NCI-H2171 (cell line): Measurements from ENCODE around the gene ZBTB21.
A peak's percentile ranks its signal among the peaks of the same experiment; 100 is the strongest.

ENCODE experiments used
- DNase-seq: peaks from one replicate; lab custom pipeline; 2025; lab: John Stamatoyannopoulos, UW

ZBTB21 gene

DNA sequence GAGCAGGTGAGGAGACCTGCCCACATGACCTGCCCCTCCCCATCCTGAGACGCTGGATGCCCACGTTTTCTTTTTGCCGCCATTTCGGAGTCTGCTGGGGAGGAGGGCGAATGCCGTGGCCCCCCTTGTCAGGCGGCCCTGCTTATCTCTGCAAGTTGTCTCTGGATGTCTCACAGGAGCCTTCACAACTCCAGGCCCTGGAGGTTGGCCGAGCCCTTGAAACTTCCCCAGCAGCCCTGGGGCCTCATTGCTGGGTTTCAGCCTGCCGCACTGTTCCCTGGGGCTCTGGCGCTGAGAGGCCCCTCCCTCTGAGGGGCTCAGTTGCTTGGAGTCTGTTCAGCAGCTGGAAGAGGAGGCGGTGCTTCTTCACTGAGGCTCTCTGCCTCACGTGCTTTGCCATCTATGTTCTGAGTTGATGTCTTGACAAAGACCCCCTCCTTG, 29.8 kb upstream of the ZBTB21 start:
- DNase-seq, result peak; percentile 17

DNA sequence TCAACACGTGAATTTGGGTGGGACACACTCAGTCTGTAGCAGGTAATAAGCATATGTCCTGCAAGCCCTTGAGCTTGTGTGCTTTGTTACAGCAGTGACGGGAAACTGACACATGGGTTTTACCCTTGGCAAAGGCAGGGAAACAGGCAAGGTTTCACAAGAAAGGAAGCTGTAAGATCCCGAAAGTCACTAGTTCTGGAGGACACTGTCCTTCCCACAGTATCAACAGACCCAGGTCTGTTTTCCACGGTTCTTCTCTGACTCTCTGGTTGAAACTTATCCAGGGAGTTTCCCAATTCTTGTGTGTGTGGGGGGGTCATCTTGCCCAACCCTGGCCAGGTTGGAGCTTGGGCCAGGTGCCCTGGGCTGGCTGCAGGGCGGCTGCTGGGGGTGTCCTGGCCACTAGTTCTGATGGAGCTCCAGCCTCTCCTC, 29.3 kb upstream of the ZBTB21 start:
- peak; percentile 62 for DNase-seq

DNA sequence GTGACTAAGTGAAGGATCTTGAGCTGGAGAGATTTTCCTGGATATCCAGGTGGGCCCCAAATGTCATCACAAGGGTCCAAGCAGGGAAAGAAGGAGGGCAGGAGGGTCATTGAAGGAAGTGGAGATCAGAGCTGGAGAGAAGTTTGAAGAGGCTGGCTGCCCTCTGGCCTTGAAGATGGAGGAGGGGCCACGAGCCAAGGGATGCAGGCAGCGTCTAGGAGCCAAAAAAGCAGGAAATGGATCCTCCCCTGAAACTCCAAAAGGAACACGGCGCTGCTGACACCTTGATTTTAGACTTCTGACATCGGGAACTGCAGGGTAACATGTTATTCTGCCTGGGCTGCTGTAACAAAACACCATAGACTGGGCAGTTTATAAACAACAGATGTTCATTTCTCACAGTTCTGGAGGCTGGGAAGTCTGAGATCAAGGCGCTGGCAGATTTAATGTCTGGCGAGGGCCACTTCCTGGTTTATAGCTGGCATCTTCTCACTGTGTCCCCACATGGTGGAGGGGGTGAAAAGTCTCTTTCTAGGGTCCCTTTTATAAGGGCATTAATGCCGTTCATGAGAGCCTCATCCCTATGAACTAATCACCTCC, 28.8 kb upstream of the ZBTB21 start:
- DNase-seq, result peak; percentile 69

DNA sequence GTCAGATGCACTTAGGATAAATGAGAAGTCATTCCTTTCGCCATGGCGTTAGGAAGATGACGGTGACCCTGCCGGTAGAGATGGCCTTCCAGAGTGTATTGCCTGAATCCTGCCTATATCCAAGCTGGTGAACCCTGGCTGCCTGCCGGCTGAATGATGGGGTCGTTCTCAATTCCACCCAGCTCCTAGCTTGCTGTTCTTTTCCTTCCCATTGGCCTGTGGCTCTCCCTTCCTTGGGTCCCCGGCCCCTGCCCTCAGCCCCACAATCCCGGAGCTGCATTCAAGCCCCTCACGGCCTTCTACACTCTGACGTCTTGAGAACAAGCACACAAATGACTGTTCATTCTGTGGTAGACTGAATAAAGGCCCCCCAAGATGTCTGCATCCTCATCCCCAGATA, 28.2 kb upstream of the ZBTB21 start:
- DNase-seq, result no peak

DNA sequence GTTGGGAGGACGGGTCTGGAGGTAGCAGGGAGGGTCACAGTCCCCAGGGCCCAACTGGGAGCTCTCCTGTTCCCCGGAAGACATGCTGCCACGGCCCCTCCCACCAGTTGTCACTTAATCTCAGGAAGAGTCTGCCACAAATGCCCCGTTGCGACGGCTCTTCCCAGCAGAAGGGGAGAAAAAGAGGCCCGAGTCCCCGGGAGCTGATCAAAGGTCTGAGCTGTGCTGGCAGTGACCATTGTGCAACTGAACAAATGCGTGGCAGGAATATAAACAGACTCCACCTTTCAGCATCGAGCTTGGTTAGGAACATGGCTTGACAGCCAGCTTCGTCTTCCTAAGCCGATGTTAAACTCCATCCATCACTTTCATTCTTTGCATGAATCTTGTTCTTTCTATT, 27.8 kb upstream of the ZBTB21 start:
- no peak for DNase-seq

DNA sequence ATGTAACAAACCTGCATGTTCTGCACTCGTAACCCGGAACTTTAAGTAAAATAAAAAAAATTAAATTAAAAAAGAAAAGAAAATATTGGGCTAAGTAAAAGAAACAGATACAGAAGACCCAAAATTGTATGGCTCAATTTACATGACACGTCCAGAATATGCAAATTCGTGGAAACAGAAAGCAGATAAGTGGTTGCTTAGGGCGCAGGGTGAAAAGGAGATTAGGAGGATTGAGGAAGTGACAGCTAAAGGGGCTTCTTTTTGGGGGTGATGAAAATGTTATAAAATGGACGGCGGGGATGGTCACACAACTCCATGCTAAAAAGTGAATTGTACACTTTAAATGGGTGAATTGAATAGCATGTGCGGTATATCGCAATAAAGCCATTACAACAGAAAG, 27.4 kb upstream of the ZBTB21 start:
- DNase-seq, result no peak

DNA sequence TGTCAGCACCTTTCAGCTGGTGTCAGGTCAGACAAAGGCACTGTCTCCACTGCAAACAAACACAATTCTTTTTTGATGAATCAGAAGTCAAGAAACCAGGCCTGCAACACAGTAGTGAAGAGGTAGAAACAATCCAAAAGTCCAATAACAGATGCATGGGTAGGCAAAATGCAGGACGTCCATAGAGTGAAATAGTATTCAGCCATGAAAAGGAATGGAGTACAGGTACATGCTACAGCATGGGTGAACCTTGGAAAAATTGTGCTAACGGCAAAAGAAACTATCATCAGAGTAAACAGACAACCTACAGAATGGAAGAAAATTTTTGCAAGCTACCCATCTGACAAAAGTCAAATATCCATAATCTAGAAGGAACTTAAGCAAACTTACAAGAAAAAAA, 26.2 kb upstream of the ZBTB21 start:
- no peak for DNase-seq

DNA sequence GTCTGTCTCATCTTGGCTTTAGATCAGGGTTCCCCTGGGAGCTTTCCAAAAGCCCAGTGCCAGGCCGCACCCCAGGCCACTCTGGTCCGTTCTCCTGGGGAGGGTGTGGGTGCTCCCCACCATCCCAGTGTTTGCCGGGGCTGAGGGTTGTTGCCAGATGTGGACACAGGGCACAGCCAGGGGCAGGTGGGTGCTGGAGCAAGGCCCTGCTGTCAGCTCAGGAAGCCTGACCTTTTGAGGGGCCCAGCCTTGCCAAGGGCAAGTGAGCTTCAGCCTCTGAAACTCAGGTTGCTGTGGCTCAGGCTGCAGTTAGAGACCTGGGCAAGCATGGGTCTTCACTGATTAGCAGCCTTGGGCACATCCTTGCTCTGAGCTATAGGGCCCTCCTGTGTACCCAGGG, 22.8 kb upstream of the ZBTB21 start:
- no peak for DNase-seq

DNA sequence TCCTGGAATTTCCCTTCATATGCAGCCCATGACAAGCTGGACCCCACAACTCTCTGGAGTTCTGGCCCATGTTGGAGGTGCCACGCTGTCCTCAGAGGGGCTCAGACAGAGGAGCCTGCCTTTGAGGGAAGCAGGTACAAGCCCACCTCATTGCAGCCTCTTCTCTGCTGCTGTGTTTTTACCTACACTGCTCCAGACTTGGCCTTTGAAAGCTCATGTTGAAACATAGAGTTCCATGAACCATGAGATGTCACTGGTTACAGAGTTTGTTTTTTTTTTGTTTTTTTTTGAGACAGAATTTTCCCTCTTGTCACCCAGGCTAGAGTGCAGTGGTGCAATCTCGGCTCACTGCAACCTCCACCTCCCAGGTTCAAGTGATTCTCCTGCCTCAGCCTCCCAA, 22.1 kb upstream of the ZBTB21 start:
- no peak for DNase-seq

DNA sequence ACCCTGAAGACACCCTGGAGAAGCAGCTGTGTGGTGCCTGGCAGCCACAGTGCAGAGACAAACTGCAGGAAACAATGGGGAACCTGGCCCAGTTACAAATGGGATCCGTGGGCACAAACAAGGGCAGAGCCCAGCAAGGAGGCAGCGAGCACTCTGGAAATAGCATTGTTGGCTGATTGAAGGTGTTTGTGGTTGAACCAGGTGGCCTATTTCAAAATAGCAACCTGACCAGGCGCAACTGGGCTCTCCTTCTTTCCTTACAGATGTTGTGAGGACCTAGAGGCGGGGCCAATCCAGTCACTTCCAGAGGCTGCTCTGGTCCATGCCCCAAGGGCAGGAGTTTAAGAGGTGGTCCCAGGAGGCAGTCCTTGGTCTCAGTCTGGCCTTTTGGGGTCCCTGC, 21.7 kb upstream of the ZBTB21 start:
- no peak for DNase-seq

DNA sequence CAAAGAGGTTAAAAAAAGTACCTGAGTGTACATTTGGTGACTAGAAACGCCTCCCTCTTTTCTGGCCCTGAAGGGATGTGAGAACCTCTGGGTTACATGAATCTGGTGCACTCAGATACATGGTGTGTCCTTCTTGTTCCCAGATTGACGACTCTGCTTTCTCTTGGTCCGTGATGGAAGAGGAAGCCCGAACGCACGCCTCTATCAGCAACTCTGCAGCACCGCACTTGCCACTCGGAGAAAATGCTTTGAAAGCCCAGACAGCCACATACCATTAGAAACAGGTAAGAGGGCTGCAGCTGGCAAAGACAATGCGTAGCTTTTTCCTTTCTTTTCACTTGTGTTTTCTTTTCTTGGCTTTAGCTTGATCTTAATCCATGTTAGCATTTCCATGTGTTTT, 21.1 kb upstream of the ZBTB21 start:
- DNase-seq, result no peak

DNA sequence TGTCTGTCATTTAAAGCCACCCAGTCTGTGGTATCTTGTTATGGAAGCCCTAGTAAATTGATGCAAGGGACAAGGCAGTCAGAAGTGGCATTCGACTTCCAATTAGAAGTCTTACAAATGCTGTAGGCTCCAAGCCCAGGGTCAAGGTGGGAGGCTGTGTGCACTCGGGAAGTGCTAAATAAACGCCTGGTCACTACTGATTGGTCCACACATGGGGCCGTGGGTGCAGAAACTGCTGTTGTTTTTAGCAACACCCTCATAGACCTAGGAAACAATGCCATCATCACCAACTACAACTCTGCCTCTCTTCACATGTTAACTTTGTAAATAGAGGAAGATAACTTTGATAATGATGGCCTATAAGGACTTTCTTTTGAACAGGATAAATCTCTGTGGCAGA, 20.2 kb upstream of the ZBTB21 start:
- no peak for DNase-seq

DNA sequence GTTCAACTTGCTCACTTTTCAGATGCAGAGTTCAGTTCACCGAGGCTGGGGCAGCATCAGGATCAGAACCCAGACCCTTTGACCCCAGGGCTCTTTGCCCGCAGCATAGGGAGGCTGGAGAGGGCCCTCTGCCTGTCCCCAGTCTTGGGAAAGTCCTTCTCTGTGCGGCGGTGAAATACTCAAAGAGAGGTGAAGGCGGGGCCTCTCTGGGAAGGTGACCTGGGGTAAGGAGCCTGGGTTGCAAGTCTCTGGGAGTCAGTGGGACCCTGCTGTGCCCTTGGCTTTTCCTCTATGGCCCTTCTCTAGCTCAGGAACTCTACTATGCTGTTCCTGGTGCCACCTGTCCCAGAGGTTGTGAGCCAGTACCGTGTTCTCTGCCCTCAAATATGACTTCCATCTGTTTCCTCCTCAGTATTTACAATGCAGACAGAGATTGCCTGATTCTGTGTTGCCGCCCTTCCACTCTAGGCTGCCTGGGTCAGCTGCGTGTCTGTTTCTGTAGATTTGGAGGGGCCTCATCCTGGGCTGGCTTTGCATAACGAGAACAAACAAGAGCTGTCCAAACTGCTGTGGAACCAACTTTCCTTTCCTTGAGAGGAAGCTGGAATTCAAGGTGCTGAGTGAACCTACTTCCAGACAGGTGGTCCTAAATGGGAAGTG, 18.7 kb upstream of the ZBTB21 start:
- DNase-seq, result no peak

DNA sequence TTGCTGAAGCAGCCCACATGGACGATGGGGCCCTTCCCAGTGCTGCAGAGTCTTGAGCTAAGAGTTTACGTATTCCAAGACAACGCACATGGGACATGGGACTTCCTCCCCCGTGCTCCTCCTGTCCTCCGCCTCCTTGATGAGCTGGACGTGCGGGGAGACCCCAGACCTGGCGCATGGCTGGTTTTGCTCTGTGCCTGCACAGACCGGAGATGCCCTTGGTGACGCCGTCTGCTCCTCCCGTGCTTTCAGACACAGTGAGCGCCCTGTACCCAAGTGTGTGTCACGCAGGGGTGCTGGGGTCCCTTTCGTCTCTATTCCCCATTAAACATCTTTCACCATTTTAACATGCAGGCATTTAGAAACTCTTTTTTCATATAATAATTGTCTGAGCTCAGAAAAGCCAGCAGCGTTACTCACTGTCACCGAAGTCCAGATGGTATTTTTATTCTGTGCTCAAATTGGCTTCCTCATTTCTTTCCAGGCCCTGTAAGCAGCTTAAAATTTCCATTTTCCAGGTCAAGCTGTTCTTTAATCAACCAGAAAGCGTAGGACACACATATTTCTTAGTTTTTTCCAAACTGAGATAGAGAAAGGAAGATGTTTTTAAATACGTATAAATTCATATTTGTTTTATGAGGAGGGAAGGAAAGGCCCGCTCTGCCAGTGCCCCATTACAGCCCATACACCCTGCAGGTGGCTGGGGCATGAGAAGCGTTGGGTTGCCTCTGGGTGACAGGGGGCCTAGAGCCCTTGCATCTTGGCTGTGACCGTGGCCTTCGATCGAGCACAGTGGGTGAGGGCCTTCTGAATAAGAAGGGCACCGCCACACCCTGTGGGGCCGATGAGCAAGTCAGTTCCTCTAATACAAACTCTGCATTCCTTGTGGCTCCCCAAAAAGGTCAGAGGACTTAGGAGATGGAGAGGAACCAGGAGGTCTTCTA, 17.9 kb upstream of the ZBTB21 start:
- no peak for DNase-seq

DNA sequence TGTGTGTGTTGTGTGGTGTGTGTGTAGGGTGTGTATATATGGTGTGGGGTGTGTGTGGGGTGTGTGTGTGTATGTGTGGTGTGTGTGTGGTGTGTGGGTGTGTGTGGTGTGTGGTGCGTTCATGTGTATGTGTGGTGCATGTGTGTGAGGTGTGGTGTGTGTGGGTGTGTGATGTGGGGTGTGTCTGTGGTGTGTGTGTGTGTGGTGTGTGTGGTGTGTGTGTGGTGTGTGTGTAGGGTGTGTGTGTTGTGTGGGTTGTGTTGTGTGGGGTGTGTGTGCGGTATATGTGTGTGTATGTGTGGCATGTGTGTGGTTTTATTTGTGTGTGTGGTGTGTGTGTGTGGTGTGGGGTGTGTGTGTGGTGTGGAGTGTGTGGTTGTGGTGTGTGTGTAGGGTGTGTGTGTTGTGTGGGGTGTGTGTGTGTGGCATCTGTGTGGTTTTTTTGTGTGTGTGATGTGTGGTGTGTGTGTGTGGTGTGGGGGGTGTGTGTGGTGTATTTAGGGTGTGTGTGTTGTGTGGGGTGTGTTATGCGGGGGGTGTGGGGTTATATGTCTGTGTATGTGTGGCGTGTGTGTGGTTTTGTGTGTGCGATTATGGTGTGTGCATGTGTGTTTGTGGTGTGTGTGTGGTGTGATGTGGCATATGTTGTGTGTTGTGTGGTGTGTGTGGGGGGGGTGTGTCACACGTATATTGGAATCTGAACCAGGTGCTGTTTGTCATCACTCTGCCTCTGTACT, 17.1 kb upstream of the ZBTB21 start:
- DNase-seq, result no peak

DNA sequence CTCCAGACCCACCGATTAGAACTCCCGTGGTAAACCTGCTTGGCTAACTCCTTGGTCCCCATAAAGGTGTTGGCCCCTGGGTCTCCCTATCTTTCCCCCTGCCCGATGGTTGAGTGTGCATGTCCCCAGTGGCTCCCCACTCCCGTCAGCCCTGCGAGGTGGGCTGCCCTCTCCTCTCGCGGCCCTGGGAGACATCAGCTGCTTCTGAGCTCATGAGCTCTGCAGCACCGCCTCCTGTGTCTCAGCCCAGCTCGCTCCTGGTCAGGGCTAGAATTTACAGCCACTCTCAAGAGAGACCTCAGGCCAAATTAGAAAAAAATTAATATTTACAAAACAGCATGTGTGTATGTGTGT, 15.9 kb upstream of the ZBTB21 start:
- no peak for DNase-seq

DNA sequence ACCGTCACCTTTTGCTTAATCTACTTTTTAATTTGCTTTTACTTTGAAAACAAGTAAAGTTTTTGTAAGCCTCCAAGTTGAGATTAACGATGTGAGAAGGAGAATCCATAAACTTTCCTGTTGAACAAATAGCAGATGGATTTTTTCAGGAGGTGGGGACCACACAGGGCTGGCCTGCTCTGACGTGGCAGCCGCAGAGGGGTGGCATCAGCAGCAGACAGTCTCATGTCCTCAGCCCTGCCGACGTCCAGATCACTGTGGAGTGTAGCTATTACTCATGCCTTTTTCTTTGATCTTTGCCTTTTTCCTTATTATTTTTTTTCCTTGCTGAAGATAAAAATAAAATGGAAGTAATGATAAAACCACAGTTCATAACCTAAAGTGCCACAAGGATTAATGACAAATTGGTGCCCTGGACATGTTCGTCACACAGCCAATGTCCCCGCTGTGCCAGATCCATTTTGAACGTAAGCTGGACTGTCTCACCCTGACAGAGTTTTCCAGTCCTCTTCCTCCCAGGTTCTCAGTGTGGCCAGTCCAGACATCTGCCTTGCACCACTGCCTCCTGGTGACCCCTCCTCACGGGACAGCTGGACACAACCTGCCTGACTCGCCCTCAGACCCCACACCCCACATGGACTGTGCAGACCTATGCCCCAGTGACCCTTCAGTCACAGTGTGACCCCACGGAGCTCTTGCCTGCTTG, 15.4 kb upstream of the ZBTB21 start:
- no peak for DNase-seq

DNA sequence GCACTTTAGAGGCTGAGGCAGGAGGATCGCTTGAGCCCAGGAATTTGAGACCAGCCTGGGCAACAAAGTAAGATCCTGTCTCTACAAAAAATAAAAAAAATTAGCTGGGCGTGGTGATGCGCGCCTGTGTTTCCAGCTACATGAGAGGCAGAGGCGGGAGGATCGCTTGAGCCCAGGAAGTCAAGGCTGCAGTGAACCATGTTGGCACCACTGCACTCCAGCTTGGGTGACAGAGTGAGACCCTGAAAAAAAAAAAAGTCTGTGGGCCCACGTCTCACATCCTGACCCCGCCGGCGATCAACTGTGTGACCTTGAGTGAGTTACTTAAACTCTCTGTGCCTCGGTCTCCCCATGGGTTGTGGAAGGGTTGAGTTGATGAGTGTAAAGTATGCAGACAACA, 12.7 kb upstream of the ZBTB21 start:
- DNase-seq, result no peak

DNA sequence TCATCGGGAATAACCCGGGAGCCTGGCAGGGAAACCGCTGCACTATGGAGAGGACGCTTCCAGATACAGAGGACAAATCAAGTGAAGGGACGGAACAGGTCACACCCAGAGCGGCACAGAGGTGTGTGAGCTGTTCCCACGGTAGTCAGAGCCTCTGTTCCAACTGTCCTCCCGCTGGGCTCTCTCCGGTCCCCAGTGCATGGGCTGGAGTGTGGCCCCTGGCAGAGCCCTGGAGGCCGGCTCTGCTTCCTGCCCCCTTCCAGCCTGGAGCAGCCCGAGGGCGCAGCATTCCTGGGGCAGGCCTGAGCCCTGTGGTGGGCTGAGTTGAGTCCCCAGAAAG, 11.9 kb upstream of the ZBTB21 start:
- no peak for DNase-seq

DNA sequence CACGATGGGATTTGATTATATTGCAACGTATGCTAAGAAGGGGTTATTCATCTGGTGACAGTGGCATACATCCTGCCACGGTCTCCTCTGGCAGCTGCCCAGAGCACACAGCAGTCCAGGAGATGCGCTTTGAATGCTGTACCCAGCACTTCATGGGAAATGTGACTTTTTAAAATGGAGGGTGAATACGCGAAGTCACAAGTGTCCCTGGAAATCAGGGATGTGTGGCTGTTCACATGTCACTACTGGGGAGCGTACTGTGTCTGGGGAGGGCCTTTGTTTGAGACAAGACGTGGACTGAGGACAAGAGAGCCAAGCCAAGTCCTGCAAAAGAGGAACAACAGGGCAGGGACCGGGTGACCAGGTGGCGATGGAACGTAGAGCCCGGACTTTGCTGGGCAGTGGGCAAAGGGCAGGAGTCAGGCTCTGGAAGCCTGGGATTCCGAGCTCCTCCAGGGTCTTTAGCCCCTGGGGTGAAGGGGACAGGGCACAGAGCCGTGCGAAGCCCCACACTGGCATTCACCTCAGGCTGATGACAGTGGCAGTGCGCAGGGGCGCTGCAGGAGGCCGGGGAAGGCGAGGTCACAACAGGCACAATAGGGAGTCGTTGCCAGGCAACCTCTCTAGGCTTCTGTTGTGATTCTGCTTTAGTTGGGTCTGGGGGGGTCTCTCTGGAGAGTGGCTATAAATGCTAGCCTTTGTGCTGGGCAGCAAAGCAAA, 11.4 kb upstream of the ZBTB21 start:
- DNase-seq, result no peak

DNA sequence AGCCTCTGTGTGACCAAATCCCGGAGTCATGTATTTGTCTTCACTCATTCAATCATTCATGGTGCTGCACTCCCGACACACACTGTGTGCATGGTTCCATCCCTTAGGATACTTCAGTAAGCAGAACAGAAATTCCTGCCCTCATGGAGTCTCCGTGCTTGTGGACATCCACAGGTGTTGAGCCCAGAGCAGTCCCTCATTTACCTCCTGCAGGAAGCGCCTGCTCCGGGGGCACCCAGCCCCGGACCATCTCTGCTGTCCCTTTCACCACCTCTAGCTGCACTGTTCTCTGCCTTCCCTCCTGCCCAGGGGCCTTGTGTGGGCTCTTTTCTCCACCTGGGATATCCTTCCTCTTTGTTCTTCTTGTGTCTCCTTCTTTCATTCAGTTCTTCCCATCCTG, 9.5 kb upstream of the ZBTB21 start:
- no peak for DNase-seq
